Chondrocyte (in vitro differentiated cells): ENCODE data around the gene GFPT2. TPM values are rescaled to one million over a fixed set of nuclear protein-coding genes. Genes with fewer than 3 reads are reported as not detected.

ENCODE experiments used
- DNase-seq: peaks from one replicate; pipeline ENCODE4 v3.0.0; 2021; ENCODE audit warnings: mixed read lengths, low spot score
- H3K27ac Mint-ChIP-seq: one replicate; pipeline ENCODE4 v1.8.0; 2021; ENCODE audit warnings: mild to moderate bottlenecking, moderate library complexity, mixed read lengths; ENCODE audit not compliant: unreplicated experiment
- H3K27me3 Mint-ChIP-seq: 2 replicates; pipeline ENCODE4 v1.8.0; 2021; ENCODE audit warnings: low read depth, mixed read lengths
- H3K36me3 Mint-ChIP-seq: 2 replicates; pipeline ENCODE4 v1.8.0; 2021; ENCODE audit warnings: low read depth, mixed read lengths
- H3K4me1 Mint-ChIP-seq: 2 replicates; pipeline ENCODE4 v1.8.0; 2021; ENCODE audit warnings: low read depth, mild to moderate bottlenecking, mixed read lengths
- H3K4me3 Mint-ChIP-seq: one replicate; pipeline ENCODE4 v1.8.0; 2021; ENCODE audit warnings: mild to moderate bottlenecking, moderate library complexity, mixed read lengths; ENCODE audit not compliant: unreplicated experiment
- H3K9me3 Mint-ChIP-seq: 2 replicates; pipeline ENCODE4 v1.8.0; 2021; ENCODE audit warnings: low read depth, mixed read lengths
- CTCF ChIP-seq: fragments of 200-600 bp; sonication (generic); IDR thresholded peaks from 2 replicates; pipeline ENCODE4 v1.5.0; 2021; ENCODE audit warnings: antibody characterized with exemption, mild to moderate bottlenecking, moderate library complexity
- total RNA-seq: library from RNA; stranded (reverse); gene quantifications from 3 replicates; pipeline ENCODE4 v1.2.1, GENCODE V29; 2021

Gene GFPT2
- total RNA-seq, 1 donor from 2014 or later: 16.8 TPM

GRCh38 chr5:180373454-180373853 is 20.3 kb upstream of the GFPT2 start:
- no peaks in the 10 kb centered on the region for H3K36me3 Mint-ChIP-seq
- H3K4me1 Mint-ChIP-seq: peaks cover 8% of the 10 kb centered on the region
- H3K27ac Mint-ChIP-seq: no peak overlapping the region
- no peak for DNase-seq
- TF ChIP-seq CTCF: no peak
- H3K9me3 Mint-ChIP-seq: no peaks in the 10 kb centered on the region
- no peak overlapping the region for H3K4me3 Mint-ChIP-seq
- H3K27me3 Mint-ChIP-seq: no peaks in the 10 kb centered on the region

GRCh38 chr5:180371949-180372348 is 18.8 kb upstream of the GFPT2 start:
- H3K9me3 Mint-ChIP-seq: no peaks in the 10 kb centered on the region
- H3K27me3 Mint-ChIP-seq: no peaks in the 10 kb centered on the region
- no peak overlapping the region for H3K27ac Mint-ChIP-seq
- H3K4me3 Mint-ChIP-seq: no peak overlapping the region
- no peaks in the 10 kb centered on the region for H3K4me1 Mint-ChIP-seq
- no peak for TF ChIP-seq CTCF
- no peaks in the 10 kb centered on the region for H3K36me3 Mint-ChIP-seq
- no peak for DNase-seq

- Mint-ChIP-seq H3K27ac (no peak overlapping the region), H3K4me1 (peaks cover 7% of the 10 kb centered on the region), H3K4me3 (no peak overlapping the region), H3K36me3 (no peaks in the 10 kb centered on the region), H3K27me3 (no peaks in the 10 kb centered on the region), H3K9me3 (no peaks in the 10 kb centered on the region)
- TF ChIP-seq CTCF: no peak
- no peak for DNase-seq
Measured at GRCh38 chr5:180370861-180371641, 17.9 kb upstream of the GFPT2 start.

GRCh38 chr5:180367991-180368390 is 14.9 kb upstream of the GFPT2 start:
- no peak for DNase-seq
- Mint-ChIP-seq H3K36me3 (no peaks in the 10 kb centered on the region), H3K9me3 (no peaks in the 10 kb centered on the region), H3K27me3 (no peaks in the 10 kb centered on the region), H3K4me1 (peaks cover 9% of the 10 kb centered on the region), H3K27ac (no peak overlapping the region), H3K4me3 (no peak overlapping the region)
- TF ChIP-seq CTCF: no peak

GRCh38 chr5:180367300-180367699 is 14.2 kb upstream of the GFPT2 start:
- no peak for DNase-seq
- H3K27ac Mint-ChIP-seq: no peak overlapping the region
- no peak for TF ChIP-seq CTCF
- H3K27me3 Mint-ChIP-seq: no peaks in the 10 kb centered on the region
- no peaks in the 10 kb centered on the region for H3K9me3 Mint-ChIP-seq
- H3K36me3 Mint-ChIP-seq: no peaks in the 10 kb centered on the region
- no peak overlapping the region for H3K4me3 Mint-ChIP-seq
- H3K4me1 Mint-ChIP-seq: peaks cover 9% of the 10 kb centered on the region
